Activated CD8-positive, alpha-beta memory T cell treated with anti-CD3 and anti-CD28 coated beads for 1 hour (primary cell): Measurements from ENCODE around the gene SELENOS.

Experiments
- DNase-seq, 2 donors: peaks; one replicate each; pipeline ENCODE4 v3.0.0-alpha.2; 2020; ENCODE audit warnings: low read depth in 1 of 2; ENCODE audit errors: extremely low read depth in 1 of 2

The SELENOS gene, protein sequence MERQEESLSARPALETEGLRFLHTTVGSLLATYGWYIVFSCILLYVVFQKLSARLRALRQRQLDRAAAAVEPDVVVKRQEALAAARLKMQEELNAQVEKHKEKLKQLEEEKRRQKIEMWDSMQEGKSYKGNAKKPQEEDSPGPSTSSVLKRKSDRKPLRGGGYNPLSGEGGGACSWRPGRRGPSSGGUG

DNA sequence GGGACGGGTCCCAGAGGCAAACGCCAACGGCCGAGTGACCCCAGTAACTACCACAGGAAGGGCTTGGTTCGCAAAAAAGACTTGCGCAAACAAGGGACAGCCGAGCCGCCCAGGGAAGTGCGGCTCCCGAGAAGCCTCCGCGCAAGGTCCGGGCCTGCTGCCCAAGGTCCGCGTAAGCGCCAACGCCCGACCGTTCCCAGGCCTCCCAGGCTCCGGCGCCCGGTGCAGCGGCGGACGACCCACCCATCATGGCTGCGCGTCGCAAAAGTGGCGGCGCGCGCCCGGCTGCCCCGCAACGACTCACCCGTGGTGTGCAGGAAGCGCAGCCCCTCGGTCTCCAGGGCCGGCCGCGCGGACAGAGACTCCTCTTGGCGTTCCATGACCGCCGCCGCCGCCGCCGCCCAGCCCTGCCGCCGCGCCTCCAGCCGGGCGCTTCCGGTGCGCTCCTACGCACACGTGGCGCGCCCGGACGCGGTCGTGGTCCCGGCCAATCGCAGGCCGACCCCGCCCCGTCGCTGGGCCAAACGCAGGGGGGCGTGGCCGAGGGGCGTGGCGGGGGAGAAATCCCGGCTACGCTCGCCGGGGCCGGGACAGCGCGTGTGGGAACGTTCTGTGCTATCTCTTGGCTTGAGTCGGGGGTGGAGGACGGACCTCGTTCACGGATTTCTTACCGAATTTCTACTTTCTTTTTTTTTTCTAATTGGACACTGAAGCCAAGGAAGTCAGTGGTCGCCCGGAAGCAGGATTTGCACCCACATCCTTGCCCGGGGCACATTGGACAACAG lies at the start of gene SELENOS:
SELENOS (minus strand) TSS at position 448 of the 785 bp plus-strand sequence; CDS start at position 380, 68 bp downstream.
- DNase-seq, result peak; percentile 57 to 86

GRCh38 chr15:101326462-101327146 lies 49.3 kb upstream of the SELENOS start:
- no peak for DNase-seq

DNA sequence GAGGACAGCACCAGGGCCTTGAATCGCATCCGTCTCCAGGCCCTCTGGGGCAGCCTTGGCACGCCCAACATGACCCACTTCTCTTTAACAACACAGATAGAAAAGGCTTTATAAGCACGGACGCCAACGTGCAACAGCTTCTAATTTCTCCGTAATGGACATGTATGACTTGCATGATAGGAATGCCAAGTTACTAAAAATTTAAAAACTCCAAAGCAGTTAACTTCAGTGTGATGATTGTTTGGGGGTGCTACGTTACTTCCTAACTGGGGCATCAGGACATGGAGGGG lies 48.7 kb upstream of the SELENOS start:
- DNase-seq, result no peak

DNA sequence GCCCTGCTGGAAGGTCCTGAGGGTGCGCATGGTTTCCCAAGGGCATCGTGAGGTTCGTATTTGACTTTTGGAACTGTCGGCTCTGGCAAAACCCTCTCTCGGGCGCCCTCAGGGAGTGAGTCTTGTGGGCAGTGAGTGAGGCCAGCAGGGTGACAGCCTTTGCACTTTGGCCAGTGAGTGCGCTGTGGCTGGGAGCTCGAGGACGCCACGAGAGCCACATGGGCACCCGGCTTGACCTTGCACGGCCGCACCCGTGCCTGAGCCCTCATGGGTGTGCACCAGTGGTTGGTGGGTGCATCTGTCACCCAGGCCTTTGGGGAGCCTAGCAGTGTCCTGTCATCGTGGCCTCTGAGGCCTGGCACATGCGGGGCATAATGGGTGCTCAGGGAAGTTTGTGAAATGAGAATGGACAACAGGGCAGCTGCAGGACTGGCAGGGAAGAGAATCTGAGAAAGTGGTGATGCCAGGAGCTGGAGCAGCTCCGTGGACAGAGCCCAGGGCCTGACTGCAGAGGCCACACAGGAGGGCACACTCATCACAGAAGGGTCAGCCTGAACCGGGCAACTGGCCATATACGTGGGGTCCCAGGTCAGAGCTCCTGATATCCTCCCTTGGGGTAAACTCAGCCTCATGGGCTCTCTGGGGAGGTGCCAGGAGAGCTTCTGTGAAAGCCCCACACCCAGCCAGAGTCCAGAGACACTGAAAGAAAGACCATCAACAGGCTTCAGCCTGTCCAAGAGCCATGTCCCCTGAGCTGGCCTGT lies 48.2 kb upstream of the SELENOS start:
- DNase-seq, result no peak

GRCh38 chr15:101324524-101325177 lies 47.4 kb upstream of the SELENOS start:
- no peak for DNase-seq

- no peak for DNase-seq
Observed at GRCh38 chr15:101323793-101324523, 46.7 kb upstream of the SELENOS start.

- no peak for DNase-seq
Observed at GRCh38 chr15:101322854-101323477, 45.7 kb upstream of the SELENOS start.

GRCh38 chr15:101322016-101322695 lies 44.9 kb upstream of the SELENOS start:
- no peak for DNase-seq

- DNase-seq, result peak; percentile 21 to 24
Observed at GRCh38 chr15:101320501-101321052, 43.3 kb upstream of the SELENOS start.

- DNase-seq, result no peak
Observed at GRCh38 chr15:101318839-101319238, 41.6 kb upstream of the SELENOS start.

DNA sequence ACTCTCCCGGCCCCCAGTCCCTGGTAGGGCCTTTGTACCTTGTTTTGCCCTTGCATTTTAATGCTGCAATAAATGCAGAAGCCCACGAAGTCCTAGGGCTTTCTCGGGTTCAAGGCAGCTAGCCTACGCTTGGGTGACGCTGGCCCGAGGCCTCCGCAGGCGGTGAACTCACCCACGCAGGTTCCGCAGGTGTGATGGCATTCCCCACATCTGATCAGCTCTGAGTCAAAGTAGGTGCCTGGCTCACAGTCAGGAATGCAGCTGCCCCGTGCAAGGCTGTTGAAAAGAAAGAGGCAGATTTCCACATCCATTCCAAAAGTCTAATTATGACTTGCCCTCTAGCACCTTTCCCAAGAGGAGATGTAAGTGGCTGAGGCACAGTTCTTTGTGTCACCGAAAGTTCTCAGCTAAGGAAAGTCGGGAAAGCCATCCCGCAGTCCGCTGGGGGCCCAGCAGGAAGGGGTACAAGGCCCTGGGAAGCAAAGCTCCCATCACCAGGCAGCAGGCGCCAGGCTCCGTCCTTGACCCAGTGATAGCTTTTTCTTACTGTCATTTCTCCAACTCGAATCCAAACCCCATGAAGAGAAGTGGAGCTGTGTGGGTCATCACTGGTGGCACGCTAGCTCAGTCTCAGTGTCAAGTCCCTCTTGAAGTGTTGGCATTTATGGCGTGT lies 41.0 kb upstream of the SELENOS start:
- no peak for DNase-seq

DNA sequence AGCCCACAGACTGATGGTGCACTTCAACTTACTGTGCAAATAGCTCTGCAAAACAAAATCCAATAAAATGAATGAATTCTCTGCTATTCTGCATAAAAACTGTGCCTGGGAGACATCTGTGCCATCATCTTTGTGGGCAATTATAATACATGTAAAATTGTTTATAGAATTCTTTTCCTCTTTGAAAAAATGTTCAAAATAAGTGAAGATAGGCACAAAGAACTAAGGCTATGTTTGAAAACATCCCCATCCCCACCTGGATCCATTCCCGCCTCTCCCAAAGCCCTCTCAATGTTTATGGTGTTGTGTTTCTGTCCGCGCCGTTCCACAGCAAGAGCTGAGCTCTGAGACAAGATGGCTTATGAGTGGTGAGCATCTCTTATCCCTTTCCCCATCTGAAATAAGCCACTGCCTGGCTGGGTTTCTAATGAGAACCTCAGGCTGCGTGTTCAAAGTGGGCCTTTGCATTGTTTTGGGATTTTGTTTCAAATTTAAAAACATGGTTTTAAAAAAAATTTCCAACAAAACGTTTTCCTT lies 40.1 kb upstream of the SELENOS start:
- DNase-seq, result no peak

DNA sequence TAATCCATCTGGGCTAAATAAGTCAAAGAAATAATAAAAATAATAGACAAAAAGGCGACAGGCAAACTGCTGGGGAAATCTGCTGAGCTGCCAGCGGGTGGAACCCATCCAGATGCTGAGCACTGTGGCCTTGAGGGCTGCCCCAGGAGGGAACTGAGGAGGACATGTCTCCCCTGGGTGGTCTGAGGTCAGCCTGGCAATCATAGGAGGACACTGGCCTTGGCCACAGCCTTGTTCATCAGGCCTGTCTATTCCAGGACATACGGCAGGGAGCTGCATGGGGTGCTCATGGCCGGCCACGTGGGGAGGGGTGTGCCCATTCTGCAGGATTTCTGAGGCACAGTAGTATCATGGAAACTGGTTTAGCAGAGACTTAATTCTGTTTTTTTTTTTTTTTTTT lies 39.2 kb upstream of the SELENOS start:
- no peak for DNase-seq

- no peak for DNase-seq
Observed at GRCh38 chr15:101315736-101316135, 38.5 kb upstream of the SELENOS start.

DNA sequence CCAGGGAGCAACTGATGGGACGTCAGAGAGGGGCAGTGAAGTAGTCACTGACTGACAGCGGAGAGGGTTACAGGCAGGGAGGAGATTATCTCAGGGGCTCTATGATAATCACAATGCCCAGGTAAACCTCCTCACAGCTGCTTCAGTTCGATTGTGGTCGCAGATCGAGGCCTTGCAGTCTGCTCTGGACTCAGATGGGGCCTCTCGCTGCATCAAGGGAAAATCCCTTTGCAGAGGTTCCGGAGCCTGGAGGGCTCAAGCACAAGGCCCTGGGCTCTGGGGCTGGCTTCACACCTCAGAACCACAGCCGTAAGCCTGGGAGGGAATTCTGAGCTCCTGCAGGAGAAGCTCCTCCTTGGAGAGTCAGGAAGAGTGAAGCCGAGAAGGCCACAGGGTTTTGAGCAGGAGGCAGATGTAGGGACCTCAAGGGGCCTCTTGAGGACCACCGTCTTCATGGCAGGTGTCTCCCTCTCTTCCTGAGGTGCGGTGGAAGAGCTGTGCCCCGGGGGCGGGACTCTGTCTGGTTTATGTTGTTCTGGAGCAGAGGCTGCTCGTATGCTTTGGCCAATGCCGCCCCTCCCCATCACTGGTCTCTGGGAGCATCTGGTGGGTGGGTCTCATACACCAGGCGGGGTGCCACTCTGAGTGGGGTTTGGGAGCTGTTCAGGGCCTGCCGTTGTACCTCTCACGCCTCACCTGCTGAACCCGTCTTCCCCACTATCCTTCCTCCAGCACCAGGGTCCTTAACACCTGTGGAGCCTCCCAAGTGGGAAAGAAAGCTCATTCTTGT lies 37.2 kb upstream of the SELENOS start:
- no peak for DNase-seq

DNA sequence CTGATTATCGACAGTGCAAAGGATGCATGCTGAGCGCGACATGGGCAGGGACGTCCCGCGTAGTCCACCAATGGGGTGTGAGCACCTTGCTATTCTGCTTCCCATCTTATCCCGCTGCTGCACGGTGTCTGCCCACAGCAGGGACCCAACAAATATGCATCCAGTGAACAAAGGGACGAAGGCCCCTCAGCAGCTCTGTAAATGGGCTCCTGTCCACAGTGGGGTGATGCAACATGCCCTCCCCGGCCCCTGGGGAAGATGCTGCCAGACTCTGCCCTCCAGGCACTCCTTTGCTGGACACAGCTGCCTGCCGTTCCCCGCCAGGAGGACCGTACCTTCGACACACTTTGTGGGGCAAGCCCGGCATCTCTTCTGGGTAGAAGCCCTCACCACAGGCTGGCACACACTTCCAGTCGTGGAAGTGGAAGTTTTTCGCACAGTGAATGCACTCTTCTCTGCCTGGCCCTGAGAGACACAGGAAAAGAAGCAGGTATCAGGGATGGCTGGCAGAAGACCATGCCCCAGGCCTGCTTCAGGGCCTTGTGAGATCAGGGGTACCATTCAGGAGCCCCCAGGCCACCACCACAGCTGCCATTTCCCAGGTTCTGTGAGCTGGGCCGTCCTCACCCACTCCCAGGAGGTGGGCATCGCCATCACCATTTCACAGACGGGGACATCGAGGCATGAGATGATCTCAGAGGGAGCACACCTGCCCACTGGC lies 35.9 kb upstream of the SELENOS start:
- no peak for DNase-seq

DNA sequence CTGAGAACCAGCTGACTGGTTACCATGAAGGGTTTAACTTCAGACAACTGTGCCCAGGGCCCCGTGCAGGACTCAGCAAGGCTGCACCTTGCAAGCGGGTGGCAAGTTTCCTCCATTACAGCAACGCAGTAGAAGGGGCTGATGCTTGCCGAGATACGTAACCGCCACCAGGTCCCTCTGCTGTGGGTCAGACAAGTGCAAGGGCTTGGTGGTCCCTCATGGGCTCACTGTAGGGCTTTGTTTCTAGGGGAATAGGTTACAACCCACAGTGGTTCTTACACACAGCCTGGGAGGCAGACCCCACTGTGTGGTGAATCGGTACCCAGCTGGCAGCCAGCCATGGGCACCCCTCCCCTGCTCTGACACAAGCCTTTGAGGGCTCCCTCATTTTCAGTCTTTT lies 33.2 kb upstream of the SELENOS start:
- no peak for DNase-seq
